ENCODE measurements around the gene MORF4L1. TPM values are rescaled to one million over a fixed set of nuclear protein-coding genes. Genes with fewer than 3 reads are reported as not detected.

MORF4L1 gene
- total RNA-seq, 2 experiments from 2014 or later: 463 to 496 TPM

DNA sequence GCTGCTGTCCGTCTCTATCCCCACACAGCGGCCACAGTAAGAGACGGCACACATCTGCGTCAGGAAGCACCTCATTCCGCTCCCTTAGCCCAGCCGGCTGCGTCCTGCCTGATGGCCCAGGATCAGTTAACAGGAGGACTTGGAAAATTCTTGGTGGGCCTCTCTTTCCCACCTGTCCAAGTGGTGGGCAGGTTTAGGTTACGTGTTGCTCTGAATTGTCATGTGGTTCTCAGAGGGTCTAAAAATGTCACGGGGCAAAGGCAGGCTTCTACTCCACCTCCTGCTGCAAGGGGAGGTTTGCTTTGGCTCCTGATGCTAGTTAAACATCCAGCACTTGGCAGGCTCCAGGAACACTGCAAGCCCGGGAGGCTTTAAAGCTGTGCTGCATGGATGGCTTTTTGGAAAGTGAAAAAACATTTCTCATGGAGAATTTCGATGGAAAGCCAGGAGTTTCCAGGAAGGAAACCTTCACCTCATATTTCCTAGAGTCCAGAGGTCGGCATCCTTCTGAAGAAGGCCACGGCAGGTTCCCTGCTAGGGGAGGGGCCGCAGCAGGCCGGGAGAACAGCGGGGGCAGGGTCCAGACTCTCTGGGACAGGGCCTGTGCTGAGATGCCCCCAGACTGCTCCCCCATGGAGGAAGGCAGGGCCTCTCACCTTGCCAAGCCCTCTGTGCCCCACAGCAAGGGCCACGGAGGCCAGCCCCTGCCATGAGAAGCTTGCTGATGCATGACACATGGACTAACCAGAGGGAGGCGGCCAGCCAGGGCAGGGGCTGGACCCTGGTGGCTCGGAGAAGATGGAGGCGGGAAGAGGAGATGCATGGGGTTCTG, 61.3 kb downstream of the MORF4L1 start:
- Mint-ChIP-seq H3K9me3 (no peaks in the 10 kb centered on the region), H3K36me3 (ENCODE audit: low read depth) (no peaks in the 10 kb centered on the region), H3K4me3 (no peak overlapping the region), H3K4me1 (ENCODE audit: low read depth) (peaks cover 16% of the 10 kb centered on the region), H3K27me3 (peaks cover 11% of the 10 kb centered on the region), H3K27ac (no peak overlapping the region)
- peak in 1 of 14 experiments; percentile 17 for DNase-seq
- ChIA-PET POLR2A (no interaction called here), CTCF (no interaction called here)
- no peak overlapping the region for H3K27ac ChIP-seq (ENCODE audit: low read depth in 1 of 2, low read length in 2 of 2)
- H3K4me3 ChIP-seq (ENCODE audit: low read length): no peak overlapping the region
- intact Hi-C loops (cut with DNase I, micrococcal nuclease): no loop called here
- peaks cover 4% of the 10 kb centered on the region for H3K36me3 ChIP-seq (ENCODE audit: insufficient read depth, low read length)
- TF ChIP-seq, protein P1, sequence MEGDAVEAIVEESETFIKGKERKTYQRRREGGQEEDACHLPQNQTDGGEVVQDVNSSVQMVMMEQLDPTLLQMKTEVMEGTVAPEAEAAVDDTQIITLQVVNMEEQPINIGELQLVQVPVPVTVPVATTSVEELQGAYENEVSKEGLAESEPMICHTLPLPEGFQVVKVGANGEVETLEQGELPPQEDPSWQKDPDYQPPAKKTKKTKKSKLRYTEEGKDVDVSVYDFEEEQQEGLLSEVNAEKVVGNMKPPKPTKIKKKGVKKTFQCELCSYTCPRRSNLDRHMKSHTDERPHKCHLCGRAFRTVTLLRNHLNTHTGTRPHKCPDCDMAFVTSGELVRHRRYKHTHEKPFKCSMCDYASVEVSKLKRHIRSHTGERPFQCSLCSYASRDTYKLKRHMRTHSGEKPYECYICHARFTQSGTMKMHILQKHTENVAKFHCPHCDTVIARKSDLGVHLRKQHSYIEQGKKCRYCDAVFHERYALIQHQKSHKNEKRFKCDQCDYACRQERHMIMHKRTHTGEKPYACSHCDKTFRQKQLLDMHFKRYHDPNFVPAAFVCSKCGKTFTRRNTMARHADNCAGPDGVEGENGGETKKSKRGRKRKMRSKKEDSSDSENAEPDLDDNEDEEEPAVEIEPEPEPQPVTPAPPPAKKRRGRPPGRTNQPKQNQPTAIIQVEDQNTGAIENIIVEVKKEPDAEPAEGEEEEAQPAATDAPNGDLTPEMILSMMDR (IDR thresholded peaks at IDR 0.05): no peak
- H3K4me1 ChIP-seq (ENCODE audit: insufficient read depth, low read length): peaks cover 9% of the 10 kb centered on the region
- H3K9me3 ChIP-seq (ENCODE audit: control insufficient read depth in 1 of 2, insufficient read depth in 1 of 2, low read length in 2 of 2): no peaks in the 10 kb centered on the region
- ATAC-seq (ENCODE audit: poor library complexity): no peak
- no peaks in the 10 kb centered on the region for H3K27me3 ChIP-seq (ENCODE audit: control insufficient read depth in 1 of 2, insufficient read depth in 2 of 2, low read length in 2 of 2)

DNA sequence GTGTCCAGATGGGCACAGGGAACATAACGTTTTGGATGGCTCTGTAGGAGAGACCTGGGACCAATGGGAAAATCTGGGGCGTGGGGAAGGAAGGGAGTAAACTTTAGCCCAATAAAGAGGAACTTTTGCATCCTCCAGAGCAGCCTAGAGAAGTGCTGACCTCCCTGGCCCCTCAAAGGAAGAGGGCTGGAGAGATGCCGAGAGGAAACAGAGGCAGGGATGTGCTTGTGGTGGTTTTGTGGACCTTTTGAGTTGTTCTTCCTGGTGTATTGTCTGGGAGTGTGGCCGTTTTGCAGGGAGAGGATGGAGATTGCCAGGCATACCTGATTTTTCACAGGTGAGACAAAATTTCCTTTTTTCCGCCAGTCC, 61.9 kb downstream of the MORF4L1 start:
- Mint-ChIP-seq H3K4me3 (no peak overlapping the region), H3K27ac (no peak overlapping the region), H3K27me3 (peaks cover 11% of the 10 kb centered on the region), H3K9me3 (no peaks in the 10 kb centered on the region), H3K4me1 (ENCODE audit: low read depth) (peaks cover 20% of the 10 kb centered on the region), H3K36me3 (ENCODE audit: low read depth) (no peaks in the 10 kb centered on the region)
- POLR2A ChIA-PET: no interaction called here
- Histone ChIP-seq H3K4me1 (ENCODE audit: insufficient read depth, low read length) (peaks cover 15% of the 10 kb centered on the region), H3K27me3 (ENCODE audit: control insufficient read depth in 1 of 2, insufficient read depth in 2 of 2, low read length in 2 of 2) (no peaks in the 10 kb centered on the region), H3K36me3 (ENCODE audit: insufficient read depth, low read length) (peaks cover 4% of the 10 kb centered on the region), H3K27ac (ENCODE audit: low read depth in 1 of 2, low read length in 2 of 2) (no peak overlapping the region), H3K4me3 (ENCODE audit: low read length) (no peak overlapping the region), H3K9me3 (ENCODE audit: control insufficient read depth in 1 of 2, insufficient read depth in 1 of 2, low read length in 2 of 2) (no peaks in the 10 kb centered on the region)
- ATAC-seq (ENCODE audit: poor library complexity) (no peak), DNase-seq (no peak)
- CTCF ChIA-PET: no interaction called here
- intact Hi-C loops (cut with DNase I, micrococcal nuclease): no loop called here
- TF ChIP-seq, protein P1 (IDR thresholded peaks at IDR 0.05): no peak

DNA sequence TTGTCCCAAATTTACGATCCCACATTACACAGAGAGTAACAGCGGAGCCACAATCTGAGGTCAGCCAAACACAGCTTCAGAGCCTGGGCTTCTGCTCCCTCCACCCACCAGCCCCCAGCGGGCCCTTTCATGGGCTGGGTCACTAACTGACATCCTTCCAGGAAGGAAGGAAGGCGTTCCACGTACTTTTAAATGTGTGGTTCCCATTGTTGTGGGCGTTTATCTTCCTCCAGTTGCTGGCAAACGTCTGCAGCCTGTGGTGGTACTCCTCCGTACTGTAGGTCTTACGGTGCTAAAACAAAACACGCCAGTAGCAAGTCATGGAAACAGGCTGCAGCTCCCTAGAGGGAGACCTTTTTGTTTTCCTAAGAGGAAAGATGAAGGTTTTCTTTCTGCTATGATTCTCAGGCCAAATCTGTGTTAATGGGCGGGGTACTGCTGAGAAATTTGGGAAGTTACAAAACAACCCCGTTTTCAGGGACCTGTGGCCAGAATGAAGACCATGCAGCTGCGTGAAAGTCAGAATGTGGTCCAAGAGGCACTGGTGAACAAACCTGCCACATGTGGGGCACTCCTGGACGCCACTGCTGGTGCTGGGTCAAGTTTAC, 64.5 kb downstream of the MORF4L1 start:
- Histone ChIP-seq H3K4me1 (ENCODE audit: insufficient read depth, low read length) (peaks cover 17% of the 10 kb centered on the region), H3K27ac (ENCODE audit: low read depth in 1 of 2, low read length in 2 of 2) (peak overlapping the region in 1 of 2 donors; percentile 10), H3K36me3 (ENCODE audit: insufficient read depth, low read length) (no peaks in the 10 kb centered on the region), H3K27me3 (ENCODE audit: control insufficient read depth in 1 of 2, insufficient read depth in 2 of 2, low read length in 2 of 2) (no peaks in the 10 kb centered on the region), H3K4me3 (ENCODE audit: low read length) (no peak overlapping the region), H3K9me3 (ENCODE audit: control insufficient read depth in 1 of 2, insufficient read depth in 1 of 2, low read length in 2 of 2) (no peaks in the 10 kb centered on the region)
- no peaks in the 10 kb centered on the region for H3K9me3 Mint-ChIP-seq
- peak overlapping the region; percentile 20 for H3K27ac Mint-ChIP-seq
- intact Hi-C loops (cut with DNase I, micrococcal nuclease): no loop called here
- no peaks in the 10 kb centered on the region for H3K36me3 Mint-ChIP-seq (ENCODE audit: low read depth)
- H3K27me3 Mint-ChIP-seq: peaks cover 11% of the 10 kb centered on the region
- DNase-seq: peak in 2 of 14 experiments; percentile 27 to 28
- TF ChIP-seq, protein P1 (IDR thresholded peaks at IDR 0.05): no peak
- H3K4me3 Mint-ChIP-seq: no peak overlapping the region
- POLR2A ChIA-PET: no interaction called here
- no peak for ATAC-seq (ENCODE audit: poor library complexity)
- H3K4me1 Mint-ChIP-seq (ENCODE audit: low read depth): peaks cover 20% of the 10 kb centered on the region
- CTCF ChIA-PET: no interaction called here
